Smooth muscle cell of the coronary artery (primary cell): ENCODE data around the gene LIPI. TPM values are rescaled to one million over a fixed set of nuclear protein-coding genes. Genes with fewer than 3 reads are reported as not detected.

ENCODE experiments used
- total RNA-seq: library from RNA; depleted of rRNA; stranded (reverse); fragments of >200 nt; gene quantifications from 2 replicates; pipeline ENCODE4 v1.2.3, GENCODE V29; 2014; ENCODE audit warnings: low replicate concordance

Gene LIPI
- not detected in 2 replicates for total RNA-seq

DNA sequence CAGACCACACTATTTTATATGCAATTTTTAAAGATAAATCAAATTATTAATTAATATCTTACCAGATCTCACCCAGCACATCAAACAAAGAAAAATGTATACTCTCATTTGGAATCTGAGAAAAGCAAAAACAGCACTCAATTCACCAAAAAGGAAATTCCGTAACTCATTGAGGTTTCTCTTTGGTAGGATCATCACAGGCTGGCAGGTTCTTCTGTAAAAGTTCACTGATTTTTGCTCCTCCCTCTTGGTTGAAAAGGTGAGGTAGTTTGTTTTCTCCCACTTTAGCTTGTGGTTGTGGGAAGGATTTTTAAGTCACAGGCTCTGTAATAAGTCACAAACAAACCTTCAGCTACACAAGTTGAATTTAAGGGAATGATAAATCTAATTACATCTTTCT is at the start of gene LIPI:
Gene LIPI, minus strand, starts transcription at position 218 of the 400 bp plus-strand sequence. Its CDS starts 110 bp downstream, at position 108.

DNA sequence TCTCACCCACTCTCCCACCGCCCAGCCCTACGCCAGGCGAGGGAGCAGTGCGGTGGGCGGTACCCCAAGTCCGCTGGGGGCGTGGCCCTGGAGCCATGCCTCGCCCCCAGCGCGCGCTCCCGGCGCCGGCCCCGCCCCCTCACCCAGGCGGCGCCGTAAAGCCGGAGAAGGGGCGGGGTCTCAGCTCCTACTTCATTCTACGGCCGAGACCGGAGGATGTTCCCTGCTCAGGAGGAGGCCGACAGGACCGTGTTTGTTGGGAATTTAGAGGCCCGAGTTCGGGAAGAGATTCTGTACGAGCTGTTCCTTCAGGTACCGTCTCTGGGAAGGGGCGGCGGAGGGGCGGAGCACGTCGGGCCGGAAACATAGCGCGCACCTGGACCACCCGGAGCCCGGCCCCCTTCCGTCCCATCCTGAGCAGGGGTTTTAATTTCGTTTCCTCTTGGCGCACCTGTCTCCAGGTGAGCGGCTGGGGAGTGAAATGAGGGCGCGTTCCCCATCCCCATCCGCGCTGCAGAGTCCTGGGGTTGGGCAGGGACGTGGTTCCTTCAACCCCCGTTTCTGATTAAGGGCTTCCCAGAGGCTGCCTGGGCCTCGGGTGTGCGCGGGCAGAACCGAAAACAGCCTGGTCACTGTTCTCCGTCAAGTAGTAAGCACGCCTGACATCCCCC is 5.4 kb upstream of the LIPI start, which contains the start of gene RBM11:
Gene RBM11, plus strand, starts transcription at position 187 of the 671 bp plus-strand sequence. Its CDS starts 30 bp downstream, at position 217.

Other genes starting within 250 kb of the LIPI start
- gene RBM11, start 5.2 kb upstream of the LIPI start, total RNA-seq = 0.35 TPM in 1 of 2 replicates, not detected in the other
- gene HSPA13, start 172.2 kb upstream of the LIPI start, total RNA-seq = 16.5 and 57.8 TPM in 2 replicates